ENCODE data around the gene ART4. TPM values are rescaled to one million over a fixed set of nuclear protein-coding genes. Genes with fewer than 3 reads are reported as not detected.

Gene ART4
- total and polyA plus RNA-seq, 11 donors, result 0.44 to 5.9 (median 2.2) TPM

- no peak overlapping the region for H3K27ac ChIP-seq
- peaks cover 0 to 37% (median 10%) of the 10 kb centered on the region in 9 donors for H3K36me3 ChIP-seq
- H3K4me1 ChIP-seq, result peaks cover 0 to 32% (median 6%) of the 10 kb centered on the region in 12 donors
- 74 to 80% (median 77%) methylated on average over 6 of the region's 6 CpGs for WGBS, 4 donors
- no peak overlapping the region for H3K4me3 ChIP-seq
- ATAC-seq (no peak), DNase-seq (no peak)
- no peak for TF ChIP-seq POLR2A (IDR thresholded peaks at IDR 0.05)
- TF ChIP-seq CTCF (IDR thresholded peaks at IDR 0.05), result no peak
- intact Hi-C loops (cut with DNase I), result no loop called here
- H3K27me3 ChIP-seq, result no peaks in the 10 kb centered on the region
- no peaks in the 10 kb centered on the region for H3K9me3 ChIP-seq
These were observed 37.6 kb upstream of the ART4 start for GRCh38 chr12:14880890-14881453.

- intact Hi-C loops (cut with DNase I), result no loop called here
- Histone ChIP-seq H3K4me3 (no peak overlapping the region), H3K9me3 (no peaks in the 10 kb centered on the region), H3K4me1 (peaks cover 0 to 23% (median 3%) of the 10 kb centered on the region in 12 donors), H3K27ac (no peak overlapping the region), H3K27me3 (no peaks in the 10 kb centered on the region), H3K36me3 (peaks cover 0 to 37% (median 10%) of the 10 kb centered on the region in 9 donors)
- 88 to 95% (median 92%) methylated on average over 8 of the region's 8 CpGs for WGBS, 4 donors
- ATAC-seq (peak in 2 of 4 donors; percentile 11 to 22), DNase-seq (no peak)
- TF ChIP-seq CTCF (IDR thresholded peaks at IDR 0.05), result no peak
- no peak for TF ChIP-seq POLR2A (IDR thresholded peaks at IDR 0.05)
These were observed 36.1 kb upstream of the ART4 start for GRCh38 chr12:14879222-14879933.

DNA sequence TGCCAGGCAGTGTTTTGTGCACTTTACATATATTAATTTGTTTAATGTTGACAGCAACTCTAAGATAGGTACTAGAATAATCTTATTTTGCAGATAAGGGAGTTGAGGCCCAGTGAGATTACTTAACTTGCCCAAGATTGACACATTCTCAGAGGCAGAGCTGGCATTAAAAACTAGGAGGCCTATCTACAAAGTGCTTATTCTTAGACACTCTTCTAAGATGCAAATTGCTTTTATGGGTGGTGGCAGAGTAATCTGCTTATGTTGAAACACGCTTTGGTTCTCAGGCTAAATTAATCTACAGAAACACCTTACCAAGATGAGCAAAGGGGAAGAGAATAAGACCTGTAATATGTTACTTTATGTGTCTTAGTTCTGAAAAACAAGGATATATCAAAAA lies 35.2 kb upstream of the ART4 start:
- TF ChIP-seq POLR2A (IDR thresholded peaks at IDR 0.05) (no peak), CTCF (IDR thresholded peaks at IDR 0.05) (no peak)
- Histone ChIP-seq H3K4me1 (peaks cover 0 to 15% (median 3%) of the 10 kb centered on the region in 12 donors), H3K36me3 (peaks cover 0 to 37% (median 10%) of the 10 kb centered on the region in 9 donors), H3K27ac (no peak overlapping the region), H3K27me3 (no peaks in the 10 kb centered on the region), H3K9me3 (no peaks in the 10 kb centered on the region), H3K4me3 (no peak overlapping the region)
- DNase-seq (no peak), ATAC-seq (no peak)
- 66 to 75% (median 71%) methylated on average over 1 of the region's 1 CpG for WGBS, 4 donors
- intact Hi-C loops (cut with DNase I), result no loop called here

DNA sequence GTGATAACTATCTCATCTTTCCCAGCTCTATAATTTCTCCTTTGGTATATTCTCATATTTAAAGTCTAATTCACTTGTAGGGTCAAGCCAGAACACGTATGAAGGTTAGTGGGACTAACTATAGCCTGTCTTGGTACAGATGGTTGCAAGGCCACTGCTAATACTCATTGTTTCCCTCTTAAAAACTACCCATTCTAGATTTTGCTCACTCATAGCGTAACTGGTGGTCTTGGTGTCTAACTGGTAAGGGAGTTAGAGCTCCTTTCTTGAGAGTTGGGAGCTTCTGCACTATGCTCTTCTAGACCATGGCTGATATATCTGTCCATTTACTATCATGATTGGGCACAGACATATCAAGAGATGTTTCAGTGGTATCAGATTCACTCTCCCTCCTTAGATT lies 33.5 kb upstream of the ART4 start:
- Histone ChIP-seq H3K4me3 (no peak overlapping the region), H3K27ac (no peak overlapping the region), H3K36me3 (peaks cover 0 to 21% (median 6%) of the 10 kb centered on the region in 9 donors), H3K27me3 (no peaks in the 10 kb centered on the region), H3K4me1 (peaks cover 0 to 8% (median 0%) of the 10 kb centered on the region in 12 donors), H3K9me3 (no peaks in the 10 kb centered on the region)
- DNase-seq (no peak), ATAC-seq (no peak)
- 73 to 95% (median 93%) methylated on average over 2 of the region's 2 CpGs for WGBS, 4 donors
- TF ChIP-seq CTCF (IDR thresholded peaks at IDR 0.05) (no peak), POLR2A (IDR thresholded peaks at IDR 0.05) (no peak)
- intact Hi-C loops (cut with DNase I), result no loop called here

Measured in heart left ventricle (tissue), 16 donors.